ENCODE data around the gene YAP1.
"Not testable (repeated sequence)": the region's sequence is repeated elsewhere in the genome, so short reads cannot be mapped to it uniquely, and the experiment has no call there.

The YAP1 gene

GRCh38 chr11:102166175-102167064 is 56.2 kb downstream of the YAP1 start:
- DNase-seq: no peak

- DNase-seq: no peak
Measured at GRCh38 chr11:102168481-102168880, 58.2 kb downstream of the YAP1 start.

DNA sequence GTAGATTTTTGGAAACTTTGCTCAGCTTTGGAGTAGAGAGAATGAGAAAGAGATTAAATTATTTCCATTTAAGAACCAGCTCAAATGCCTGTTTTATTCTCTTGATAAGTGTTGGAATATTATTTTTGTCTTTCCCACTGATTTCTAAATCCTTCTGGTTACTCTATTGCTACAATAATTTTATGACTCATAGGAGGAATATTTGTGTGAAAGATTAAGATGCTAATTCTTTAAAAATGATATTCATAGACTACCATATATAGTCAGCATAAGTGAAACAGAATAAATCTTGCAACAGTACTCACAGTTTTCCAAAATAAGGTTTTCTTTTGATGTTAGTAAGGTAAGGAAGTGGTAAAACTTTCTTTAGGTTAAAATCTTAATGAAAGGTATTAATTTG is 60.9 kb downstream of the YAP1 start:
- no peak for DNase-seq

DNA sequence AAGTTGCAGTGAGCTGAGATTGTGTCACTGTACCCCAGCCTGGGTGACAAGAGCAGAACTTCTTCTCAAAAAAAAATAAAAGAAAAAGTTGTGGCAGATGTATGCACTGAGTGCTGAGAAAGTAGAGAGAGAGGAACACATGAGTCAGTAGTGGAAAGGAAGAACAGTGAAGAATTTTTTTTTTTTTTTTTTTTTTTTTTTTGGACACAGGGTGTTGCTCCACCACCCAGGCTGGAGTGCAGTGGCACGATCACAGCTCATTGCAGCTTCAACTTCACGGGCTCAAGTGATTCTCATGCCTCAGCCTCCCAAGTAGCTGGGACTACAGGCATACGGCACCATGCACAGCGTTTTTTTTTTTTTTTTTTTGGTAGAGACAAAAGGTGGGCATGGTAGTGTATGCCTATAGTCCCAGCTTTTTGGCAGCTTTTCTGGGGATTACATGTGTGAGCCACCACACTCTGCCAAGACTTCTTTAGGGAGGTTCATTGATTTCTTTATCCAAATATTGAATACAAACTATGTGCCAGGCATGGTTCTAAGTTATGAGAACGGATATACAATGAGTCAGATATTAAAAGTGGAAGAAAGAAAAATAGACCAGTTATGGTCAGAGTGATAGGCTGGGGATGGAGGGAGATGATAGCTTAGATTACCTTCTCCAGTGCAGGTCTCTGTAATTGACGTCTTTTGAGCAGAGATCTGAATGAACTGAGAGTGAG is 62.0 kb downstream of the YAP1 start:
- no peak for DNase-seq

GRCh38 chr11:102177126-102177525 is 66.9 kb downstream of the YAP1 start:
- no peak for DNase-seq

DNA sequence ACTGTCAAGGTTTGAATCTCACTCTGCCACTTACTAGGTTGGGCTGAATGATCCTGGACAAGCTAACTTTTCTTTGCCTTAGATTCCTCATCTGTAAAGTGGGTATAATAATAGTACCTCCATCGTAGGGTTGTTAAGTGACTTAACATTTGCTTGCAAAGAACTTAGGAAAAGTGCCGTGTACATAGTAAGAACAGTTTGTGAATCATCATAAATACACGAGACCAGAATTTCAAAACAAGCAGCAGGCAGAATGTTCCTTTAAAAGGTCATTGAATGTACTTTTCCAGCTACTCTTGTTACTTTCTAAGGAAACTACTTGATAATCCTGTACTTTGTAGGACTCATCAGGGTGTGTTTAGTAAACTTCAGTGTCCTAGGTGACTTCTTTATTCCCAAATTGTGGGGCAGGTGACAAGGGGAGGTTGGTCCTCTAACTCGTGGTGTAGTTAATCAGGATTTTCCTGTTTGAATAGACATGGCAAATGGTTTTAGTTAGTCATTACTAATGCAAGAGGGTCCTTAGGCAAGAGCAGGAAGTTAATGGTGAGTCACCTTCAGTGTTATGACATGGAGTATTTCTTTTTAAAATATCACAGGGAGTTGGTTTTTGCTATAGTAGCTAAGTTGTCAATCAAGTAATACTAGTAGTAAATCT is 67.9 kb downstream of the YAP1 start:
- DNase-seq: no peak

- DNase-seq: no peak
Measured at GRCh38 chr11:102179371-102179770, 69.1 kb downstream of the YAP1 start.

GRCh38 chr11:102184269-102184987 is 74.2 kb downstream of the YAP1 start:
- no peak for DNase-seq

- no peak for DNase-seq
Measured at GRCh38 chr11:102186551-102187191, 76.4 kb downstream of the YAP1 start.

DNA sequence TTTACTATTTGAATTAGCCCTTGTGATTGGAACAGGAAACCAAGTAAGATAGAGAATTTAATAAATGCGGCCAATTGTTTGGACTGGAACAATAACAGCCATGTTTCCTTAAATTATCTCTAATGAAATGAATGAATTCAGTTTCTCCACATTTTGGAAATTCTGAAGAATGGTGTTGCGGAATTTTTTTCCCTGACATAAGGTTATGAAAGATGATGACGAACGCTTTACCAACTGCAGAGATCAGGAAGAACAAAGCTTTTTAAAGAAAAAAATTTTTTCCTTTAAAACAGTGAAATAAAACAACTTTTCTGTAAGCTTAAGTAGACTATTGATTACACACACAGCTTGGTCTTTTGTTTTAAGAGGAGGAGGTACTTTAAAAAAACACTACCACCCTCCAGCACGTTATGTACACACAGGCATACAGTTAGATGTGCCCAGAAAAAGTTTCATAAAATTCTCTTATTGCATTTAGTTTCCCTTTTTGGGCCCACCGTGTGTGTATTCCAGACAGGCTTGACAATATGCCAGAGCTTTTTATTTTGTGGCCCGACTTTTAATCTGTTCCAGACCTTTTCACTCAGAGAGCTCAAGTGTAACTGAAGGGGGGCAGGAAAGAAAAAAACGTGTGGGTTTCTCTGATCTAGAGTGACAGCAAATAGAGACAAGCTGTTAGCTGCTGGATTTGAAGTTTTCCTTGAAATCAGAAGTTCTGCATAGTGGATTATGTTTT is 77.3 kb downstream of the YAP1 start:
- DNase-seq: no peak

- DNase-seq: no peak
Measured at GRCh38 chr11:102188488-102188887, 78.2 kb downstream of the YAP1 start.

GRCh38 chr11:102191832-102192231 is 81.6 kb downstream of the YAP1 start:
- no peak for DNase-seq

- no peak for DNase-seq
Measured at GRCh38 chr11:102192349-102193066, 82.3 kb downstream of the YAP1 start.

DNA sequence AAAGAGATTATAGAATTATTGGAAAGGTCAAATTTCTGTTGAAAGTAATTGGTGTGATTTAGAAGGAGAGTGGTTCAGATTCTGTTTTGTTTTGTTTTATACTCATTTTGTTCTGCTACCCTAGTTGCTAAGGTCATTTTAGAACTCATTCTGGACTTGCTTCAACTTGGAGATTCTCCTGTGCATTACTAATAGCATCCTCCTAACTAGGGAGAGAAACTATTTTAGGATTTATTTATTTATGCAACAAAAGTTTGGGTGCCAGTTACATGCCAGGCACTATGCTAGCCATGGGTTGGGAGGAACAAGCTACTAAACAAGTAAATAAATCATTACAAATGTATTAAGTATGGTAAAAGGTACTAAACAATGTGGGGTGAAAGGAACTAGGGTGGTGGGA is 84.0 kb downstream of the YAP1 start:
- DNase-seq: no peak

- no peak for DNase-seq
Measured at GRCh38 chr11:102194990-102195389, 84.7 kb downstream of the YAP1 start.

GRCh38 chr11:102196351-102196750 is 86.1 kb downstream of the YAP1 start:
- DNase-seq: no peak

- DNase-seq: no peak
Measured at GRCh38 chr11:102196816-102197215, 86.6 kb downstream of the YAP1 start.

- DNase-seq: no peak
Measured at GRCh38 chr11:102197670-102198139, 87.5 kb downstream of the YAP1 start.

DNA sequence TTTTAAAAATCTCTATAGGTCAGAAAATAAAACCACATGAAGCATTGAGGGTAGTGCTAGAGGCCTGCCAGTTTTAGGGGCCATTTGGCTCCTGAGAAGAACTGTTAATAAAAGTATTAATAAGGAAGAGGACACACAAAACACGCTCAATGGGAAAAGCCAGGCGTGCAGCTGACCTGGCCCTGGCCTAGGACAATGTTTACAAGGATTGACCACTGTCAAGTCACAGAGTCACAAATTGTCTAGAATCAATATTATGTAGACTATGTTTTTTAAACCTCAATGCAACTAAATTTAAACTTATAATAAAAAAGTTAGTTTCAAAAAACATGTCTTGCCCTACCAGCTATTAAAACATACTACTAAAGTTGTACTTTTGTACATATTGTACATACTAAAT is 89.4 kb downstream of the YAP1 start:
- no peak for DNase-seq

DNA sequence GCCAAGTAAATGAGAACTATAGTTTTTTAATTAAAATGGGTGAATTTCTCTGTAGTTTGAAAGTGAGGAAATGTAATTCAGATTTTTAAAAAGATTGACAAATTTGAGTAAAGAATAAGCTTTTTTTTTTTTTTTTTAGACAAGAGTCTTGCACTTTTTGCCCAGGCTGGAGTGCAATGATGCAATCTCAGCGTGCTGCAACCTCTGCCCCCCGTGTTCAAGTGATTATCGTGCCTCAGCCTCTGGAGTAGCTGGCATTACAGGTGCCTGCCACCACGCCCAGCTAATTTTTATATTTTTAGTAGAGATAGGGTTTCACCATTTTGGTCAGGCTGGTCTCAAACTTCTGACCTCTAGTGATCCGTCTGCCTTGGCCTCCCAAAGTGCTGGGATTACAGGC is 90.1 kb downstream of the YAP1 start:
- not testable (repeated sequence) for DNase-seq

- no peak for DNase-seq
Measured at GRCh38 chr11:102201776-102202175, 91.5 kb downstream of the YAP1 start.

All from activated gamma-delta T cell (primary cell).